ENCODE results near the gene RPUSD1.

DNA sequence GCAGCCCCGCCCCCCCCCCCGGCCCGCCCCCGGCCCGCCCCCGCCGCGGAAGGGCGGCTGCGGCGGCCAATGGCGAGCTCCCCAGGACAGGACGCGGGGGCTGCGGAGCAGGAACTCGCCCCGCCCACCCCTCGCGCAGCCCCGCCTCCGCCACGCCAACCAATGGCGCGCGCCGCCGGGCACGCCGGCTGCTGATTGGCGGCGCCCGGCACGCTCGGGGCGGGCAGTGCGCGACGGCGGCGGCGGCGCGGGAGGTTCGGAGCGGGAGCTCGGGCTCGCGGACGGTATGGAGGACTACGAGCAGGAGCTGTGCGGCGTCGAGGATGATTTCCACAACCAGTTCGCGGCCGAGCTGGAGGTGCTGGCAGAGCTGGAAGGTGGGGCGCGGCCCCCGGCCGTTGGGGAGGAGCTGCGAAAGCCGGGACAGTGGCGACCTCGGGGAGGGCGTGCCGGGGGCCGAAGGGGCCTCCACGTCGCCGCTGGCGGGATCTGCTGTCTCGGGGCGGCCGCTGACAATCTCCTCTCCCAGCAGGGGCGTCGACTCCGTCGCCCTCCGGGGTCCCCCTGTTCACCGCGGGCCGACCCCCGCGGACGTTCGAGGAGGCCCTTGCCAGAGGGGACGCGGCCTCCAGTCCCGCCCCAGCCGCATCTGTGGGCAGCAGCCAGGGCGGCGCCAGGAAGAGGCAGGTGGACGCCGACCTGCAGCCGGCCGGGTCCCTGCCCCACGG, 382 bp upstream of the RPUSD1 start, which contains the start of gene CHTF18:
- TF ChIP-seq EZH2 (IDR thresholded peaks at IDR 0.05; ENCODE audit: low read length, missing control alignments) = no peak
- TF ChIP-seq, protein P1, sequence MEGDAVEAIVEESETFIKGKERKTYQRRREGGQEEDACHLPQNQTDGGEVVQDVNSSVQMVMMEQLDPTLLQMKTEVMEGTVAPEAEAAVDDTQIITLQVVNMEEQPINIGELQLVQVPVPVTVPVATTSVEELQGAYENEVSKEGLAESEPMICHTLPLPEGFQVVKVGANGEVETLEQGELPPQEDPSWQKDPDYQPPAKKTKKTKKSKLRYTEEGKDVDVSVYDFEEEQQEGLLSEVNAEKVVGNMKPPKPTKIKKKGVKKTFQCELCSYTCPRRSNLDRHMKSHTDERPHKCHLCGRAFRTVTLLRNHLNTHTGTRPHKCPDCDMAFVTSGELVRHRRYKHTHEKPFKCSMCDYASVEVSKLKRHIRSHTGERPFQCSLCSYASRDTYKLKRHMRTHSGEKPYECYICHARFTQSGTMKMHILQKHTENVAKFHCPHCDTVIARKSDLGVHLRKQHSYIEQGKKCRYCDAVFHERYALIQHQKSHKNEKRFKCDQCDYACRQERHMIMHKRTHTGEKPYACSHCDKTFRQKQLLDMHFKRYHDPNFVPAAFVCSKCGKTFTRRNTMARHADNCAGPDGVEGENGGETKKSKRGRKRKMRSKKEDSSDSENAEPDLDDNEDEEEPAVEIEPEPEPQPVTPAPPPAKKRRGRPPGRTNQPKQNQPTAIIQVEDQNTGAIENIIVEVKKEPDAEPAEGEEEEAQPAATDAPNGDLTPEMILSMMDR (conservative IDR thresholded peaks at IDR 0.05 in 1 of 2, IDR thresholded peaks at IDR 0.05 in 1 of 2; ENCODE audit: low read depth in 1 of 2, low read length in 2 of 2) = no peak

Measured in fibroblast of lung (primary cell).